Anterior cingulate cortex (tissue), 58 donors: ENCODE measurements around the gene FICD.

Source experiments
- DNase-seq, 58 donors: peaks; one replicate each; lab custom pipeline; 2025; lab: John Stamatoyannopoulos, UW

FICD gene

DNA sequence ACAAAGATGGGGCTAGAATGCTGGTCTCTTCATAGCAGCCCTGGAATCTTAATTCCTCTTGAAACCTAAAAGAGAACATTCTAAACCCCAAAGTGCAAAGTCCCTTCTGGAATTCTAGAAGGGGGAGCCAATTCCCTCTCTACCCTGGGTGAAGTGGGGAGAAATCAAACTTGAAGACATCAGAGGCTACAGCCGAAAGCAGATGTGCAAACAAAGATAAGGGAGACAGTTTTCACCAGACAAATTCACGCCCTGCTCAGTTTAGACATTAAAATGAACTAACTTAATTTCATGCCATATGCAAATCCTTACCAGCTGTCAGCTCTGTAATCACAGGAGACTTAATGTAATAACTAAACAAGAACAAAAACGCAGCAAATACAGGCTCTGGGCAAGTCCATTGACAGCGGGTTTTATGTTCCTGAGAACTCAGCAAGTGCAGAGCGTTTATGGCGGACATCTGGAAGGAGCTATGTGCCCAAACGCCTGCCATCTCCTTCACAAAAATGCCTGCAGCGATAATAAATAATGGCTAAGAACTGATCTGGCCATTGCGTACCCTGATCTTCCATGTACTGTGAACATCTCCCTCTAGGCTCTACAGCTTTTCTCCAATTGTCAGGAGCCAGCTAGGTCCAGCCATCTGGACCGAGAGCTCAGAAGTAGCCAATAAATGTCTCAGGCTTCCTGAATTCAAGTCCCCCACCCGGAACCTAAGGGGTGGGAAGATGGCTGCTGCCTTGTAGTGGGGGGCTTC lies 19.1 kb upstream of the FICD start:
- DNase-seq: no peak

DNA sequence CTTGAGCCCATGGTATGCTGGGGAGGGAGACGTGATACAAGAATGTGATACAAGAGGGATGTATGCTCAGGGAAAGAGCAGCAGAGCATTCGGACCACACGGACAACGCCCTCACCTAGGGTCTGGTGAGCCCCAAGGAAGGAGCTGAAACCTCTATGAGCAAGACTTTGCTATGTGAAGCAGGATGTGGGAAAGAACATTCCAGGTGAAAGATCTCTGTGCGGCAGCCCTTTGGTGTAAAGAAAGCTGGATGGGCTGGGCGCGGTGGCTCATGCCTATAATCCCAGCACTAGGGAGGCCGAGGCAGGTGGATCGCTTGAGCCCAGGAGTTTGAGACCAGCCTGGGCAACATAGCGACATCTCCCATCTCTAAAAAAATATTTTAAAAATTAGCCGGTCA lies 16.9 kb upstream of the FICD start:
- DNase-seq: no peak

DNA sequence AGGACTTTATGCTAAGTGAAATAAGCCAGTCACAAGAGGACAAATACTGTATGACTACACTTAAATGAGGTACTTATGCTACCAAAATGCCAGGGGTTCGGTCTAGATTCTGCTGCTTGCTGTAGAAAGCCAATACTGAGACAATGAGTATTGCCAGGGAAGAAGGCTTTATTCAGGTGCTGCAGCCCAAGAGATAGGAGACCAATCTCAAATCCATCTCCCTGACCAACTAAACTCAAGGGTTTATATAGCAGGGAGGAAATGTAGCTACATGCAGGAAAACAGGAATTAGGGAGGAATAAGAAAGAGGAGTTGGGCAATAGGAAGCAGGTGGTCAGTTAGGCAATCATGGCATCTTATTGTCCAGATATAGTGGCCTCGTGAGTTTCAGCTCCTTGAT lies 12.2 kb upstream of the FICD start:
- no peak for DNase-seq

DNA sequence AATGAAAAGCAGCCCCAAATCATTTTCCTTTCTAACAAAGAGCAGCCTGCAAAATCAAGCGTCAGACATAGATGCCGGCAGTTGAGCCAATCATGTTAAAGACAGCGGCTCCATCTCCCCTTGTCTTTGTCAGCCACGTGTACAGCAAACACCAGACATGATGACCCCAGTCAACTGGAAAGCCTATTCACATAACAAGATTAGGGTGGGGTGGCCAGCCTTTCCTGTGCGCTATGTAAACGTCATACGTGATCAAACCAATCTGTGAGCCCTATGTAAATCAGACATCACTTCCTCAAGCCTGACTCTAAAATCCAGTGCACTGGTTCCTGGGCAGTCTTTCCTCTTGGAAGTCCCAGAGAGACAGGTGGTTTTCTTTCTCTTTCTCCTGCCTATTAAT lies 9.9 kb upstream of the FICD start:
- no peak for DNase-seq

DNA sequence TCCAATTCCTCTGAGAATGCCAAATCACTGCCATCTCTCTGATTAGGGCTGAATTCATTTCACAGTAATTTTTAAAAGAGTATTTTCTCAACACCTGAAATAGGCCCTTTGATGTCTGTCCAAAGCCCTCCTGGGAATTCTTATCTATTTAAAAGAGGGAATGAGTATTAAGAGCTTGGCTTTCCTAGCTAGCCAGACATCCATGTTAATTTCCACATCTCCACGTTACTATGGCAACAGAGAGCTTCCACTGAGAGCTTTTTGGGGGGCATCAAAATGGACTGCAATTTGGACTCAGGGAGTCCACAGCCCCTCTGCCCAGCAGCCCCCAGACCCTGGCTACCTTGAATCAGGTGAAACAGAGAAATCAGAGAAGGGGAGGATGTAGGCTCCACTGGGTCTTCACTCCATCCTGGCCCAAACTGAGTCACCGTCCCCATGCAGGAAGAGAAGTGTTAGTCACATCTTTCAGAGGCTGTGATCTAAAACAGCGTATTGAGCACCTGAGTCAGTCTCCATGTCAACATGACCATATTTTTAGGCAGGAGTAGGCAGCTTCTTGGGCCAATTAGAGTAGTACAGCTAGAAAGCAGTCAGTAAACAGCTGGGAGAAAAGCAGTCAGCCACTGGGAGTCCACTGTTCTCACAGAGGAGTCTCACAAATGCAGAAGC lies 7.0 kb upstream of the FICD start:
- peak in 15 of 58 donors; percentile 11 to 74 (median 31) for DNase-seq

DNA sequence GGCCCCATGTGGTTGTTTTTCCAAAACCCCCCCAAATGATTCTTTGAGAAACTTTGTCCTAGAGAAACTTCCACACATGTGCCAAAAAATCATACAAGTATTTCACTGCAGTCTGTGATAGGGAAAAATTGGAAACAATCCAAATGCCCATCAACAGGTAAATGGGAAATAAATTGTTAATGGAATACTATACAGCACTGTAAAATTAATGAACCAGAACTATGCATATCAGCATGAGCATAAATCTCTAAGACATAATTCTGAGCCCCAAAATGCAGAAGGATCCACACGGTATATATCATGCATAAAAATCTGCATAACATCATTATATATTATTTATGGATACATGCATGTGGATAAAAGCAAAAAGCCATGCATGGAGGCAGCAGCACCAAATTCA lies 5.3 kb upstream of the FICD start:
- DNase-seq: no peak

DNA sequence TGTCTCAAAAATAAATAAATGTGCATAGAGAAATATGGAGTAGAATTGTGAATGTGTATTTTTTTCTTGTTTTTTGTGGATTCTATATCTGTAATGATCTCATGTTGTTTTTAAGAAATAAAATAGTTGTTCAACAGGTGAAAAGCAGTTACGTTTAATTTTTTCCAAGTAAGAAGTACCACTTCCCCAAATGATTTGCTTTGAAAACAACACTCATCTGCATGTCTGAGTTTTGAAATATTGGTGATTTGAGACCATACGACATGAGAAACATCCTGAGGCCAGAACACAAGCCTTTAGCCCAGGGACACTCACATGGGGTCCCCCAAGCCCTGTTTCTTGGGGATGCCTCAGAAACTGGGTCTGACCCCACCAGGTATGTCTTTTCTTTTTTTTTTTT lies 4.2 kb upstream of the FICD start:
- no peak for DNase-seq

DNA sequence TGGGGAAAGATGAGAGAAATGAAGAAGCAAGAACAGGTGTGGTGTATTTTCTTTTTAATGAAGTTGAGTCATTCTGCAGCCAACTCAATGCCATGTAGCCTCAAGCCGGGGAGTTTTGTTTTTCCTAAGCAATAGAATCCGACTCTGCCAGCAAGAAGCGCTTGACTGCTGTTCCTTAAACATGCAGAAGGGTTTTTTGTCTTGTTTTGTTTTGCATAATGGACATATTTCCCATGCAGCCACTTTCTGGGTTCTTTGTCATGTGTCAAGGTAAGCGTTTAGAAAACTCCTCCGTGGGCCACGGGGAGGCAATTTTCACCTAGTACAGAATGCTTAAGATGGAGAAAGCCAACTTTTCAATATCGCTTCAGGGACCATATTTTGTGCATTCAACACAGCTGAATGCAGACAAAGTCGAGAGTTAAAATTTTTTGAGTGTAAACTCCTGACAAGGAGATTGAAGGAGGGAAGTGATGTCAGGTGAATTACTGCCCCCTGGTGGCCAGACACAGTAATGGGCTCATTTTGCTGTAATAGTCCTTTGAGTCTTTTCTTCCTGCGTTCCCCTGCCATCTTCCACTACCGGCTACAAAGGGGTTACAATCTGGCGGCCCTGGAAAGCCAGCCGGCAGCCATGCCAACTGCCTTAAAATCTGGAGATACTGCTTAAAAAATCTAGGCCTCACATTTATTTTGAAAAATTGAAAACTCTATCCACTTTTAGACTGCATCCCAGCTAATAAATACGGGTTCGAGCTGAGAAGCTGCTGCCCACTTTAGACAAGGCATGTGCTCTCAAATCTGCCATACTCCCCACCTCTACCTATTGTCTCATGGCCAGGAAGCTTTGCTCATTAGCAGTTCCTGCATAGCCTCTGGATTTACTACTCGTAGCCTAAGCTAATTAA lies 3.2 kb upstream of the FICD start:
- DNase-seq: peak in 54 of 58 donors; percentile 23 to 87 (median 58)

DNA sequence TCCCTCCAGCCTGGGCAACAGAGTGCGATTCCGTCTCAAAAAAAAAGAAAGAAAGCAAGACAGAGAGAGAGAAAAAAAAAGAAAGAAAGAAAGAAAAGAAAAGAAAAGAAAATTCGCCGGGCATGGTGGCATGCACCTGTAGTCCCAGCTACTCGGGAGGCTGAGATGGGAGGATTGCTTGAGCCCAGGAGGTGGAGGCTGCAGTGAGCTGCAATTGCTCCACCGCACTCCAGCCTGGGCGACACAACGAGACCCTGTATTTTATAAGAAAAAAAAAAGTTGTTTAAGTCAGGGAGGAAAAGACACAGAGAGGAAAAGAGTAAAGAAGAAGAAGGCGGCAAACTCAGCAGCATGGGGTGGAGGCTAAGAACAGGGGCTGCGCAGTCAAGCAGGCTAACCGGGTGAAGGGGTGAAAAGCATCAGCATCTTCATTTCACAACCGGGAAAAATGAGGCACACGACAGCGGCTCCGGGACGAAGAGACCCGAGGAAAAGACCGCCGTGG lies 557 bp upstream of the FICD start:
- no peak for DNase-seq

DNA sequence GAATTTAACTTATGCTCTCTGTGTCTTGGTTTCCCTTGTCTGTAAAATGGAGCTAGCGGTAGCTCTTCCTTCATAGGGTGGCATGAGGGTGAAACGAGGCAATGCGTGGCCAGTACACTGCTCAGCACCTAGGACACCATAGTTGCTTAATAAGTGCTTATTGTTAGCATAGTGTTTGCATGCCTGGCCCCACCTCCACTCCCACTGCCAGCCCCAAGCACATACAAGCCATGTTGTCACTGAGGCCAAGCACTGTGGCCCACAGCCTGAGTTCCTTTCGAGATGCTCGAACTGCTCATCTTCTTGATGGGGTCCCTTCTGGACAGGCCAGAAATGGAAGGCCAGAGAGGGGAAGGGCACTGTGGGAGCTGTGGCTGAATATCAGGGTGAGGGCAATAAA lies 839 bp downstream of the FICD start:
- no peak for DNase-seq

DNA sequence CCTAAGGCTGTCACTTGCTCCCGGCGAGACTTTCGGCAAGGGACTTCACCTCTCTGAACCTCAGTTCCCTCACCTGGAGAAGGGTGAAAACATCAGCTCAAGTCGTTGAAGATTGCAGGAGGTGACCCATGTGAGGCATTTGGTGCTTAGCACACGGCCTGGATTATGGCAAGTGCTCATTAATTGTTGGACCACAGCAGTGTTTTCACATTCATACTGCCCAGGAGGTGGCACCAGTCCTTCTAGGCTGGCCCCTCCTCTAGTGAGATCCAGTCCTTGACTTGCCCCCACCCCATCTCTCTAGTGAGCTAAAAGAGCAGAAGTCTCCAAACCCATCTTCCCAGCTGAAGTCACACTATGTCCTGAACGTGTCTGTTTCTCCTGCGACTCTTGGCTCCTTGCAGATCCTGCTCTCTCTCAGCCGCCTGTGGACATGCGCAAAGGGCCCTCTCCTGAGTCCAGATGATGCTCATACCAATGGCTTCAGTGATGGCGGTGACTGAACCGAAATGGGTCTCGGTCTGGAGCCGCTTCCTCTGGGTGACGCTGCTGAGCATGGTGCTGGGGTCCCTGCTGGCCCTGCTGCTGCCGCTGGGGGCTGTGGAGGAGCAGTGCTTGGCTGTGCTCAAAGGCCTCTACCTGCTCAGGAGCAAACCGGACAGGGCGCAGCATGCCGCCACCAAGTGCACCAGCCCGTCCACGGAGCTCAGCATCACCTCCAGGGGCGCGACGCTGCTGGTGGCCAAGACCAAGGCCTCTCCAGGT lies 1.6 kb downstream of the FICD start:
- DNase-seq: no peak

DNA sequence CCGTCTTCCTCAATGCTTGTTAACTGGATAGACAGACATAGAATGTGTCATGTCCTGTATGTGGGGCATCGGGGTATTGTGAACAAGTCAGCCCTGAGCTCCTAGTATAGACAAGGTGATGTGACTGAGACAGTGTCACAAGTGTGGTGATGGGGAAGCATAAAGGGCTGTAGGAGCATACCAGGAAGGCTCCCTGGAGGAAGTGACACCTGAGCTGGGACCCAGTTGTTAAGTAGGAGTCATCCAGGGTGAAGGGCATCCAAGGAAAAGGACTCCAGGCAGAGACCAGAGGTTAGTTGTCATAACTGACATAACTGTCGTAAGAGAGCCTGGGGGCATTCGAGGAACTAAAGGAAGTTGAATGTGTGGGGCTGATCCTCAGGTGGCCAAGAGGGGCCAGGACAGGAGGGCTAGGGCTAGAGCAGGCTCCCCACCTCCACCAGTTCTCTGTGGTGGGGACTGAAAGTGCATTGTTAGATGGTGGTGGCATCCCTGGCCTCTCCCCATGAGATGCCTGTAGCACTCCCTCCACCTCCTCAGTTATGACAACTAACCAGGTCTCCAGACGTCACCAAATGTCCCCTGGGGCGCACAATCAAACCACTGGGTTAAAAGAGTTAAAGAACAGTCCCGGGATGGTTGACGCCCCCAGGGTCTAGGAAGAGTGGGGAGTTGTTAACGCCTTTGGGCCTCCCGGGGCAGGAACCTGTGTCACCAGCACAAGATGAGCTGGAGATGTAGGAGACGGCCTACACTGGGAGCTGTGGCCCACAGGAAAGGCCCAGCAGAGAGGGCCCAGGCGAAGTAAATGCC lies 2.4 kb downstream of the FICD start:
- DNase-seq: no peak

DNA sequence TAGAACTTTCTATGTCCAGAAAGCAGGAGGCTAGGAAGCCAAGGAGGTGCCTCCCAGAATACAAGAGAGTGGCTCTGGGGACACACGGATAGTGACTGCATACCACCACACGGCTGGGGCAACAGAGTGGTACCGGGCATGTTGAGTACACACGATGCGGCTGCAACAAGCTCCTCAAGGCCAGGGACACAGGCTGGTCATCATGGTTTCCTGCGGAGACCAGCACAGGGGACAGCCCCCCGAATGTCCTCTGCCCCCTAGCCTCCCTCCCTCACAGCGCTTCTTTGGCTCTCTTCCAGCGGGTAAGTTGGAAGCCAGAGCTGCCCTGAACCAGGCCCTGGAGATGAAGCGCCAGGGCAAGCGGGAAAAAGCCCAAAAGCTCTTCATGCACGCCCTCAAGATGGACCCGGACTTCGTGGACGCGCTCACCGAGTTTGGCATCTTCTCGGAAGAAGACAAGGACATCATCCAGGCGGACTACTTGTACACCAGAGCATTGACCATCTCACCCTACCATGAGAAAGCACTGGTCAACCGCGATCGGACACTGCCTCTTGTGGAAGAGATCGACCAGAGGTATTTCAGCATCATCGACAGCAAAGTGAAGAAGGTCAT lies 3.1 kb downstream of the FICD start:
- DNase-seq: no peak

DNA sequence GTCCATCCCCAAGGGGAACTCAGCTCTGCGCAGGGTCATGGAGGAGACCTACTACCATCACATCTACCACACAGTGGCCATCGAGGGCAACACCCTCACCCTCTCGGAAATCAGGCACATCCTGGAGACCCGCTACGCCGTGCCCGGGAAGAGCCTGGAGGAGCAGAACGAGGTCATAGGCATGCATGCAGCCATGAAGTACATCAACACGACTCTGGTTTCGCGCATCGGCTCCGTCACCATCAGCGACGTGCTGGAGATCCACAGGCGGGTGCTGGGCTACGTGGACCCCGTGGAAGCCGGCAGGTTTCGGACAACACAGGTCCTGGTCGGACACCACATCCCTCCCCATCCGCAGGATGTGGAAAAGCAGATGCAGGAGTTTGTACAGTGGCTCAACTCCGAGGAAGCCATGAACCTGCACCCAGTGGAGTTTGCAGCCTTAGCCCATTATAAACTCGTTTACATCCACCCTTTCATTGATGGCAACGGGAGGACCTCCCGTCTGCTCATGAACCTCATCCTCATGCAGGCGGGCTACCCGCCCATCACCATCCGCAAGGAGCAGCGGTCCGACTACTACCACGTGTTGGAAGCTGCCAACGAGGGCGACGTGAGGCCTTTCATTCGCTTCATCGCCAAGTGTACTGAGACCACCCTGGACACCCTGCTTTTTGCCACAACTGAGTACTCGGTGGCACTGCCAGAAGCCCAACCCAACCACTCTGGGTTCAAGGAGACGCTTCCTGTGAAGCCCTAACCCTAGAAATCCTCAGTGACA lies 3.8 kb downstream of the FICD start:
- DNase-seq: no peak

DNA sequence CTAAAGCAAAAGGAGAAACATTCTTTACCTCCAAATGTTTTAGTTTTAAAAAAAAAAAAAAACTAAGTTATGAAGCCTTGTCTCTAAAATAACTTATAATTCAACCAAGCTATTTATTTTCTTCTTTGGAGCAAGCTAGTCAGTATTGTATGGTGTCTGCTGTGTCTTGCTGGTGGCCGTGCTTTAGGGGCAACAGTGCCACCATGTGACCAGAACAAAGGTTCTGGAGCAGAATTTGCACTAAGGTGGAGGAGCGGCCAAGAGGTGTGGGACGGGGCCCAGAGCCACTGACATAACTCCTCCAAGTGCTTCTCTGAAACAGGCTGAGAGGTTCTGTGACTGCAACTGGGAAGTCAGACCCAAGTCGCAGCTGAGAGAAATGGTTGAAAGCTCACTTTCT lies 4.5 kb downstream of the FICD start:
- DNase-seq: peak in 1 of 58 donors; percentile 8

DNA sequence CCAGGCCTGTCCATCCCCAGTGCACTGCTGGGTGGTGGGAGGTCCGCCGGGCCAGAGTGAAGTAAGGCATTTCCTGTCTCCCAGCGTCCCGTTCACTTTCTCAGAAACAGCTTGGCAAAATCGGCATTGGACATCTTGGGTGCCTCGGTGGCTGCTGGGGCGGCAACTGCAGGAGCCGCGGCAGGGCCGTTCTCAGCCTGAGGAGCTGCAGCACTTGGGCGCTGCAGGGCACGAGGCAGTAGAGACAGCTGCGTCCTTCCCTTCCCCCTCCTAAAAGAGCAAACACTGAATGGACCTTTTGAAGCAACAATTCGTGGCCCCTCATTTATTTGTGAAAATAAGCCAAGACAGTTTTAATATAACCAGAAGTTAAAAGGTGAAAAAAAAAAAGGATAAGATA lies 8.3 kb downstream of the FICD start:
- DNase-seq: peak in 12 of 58 donors; percentile 10 to 39 (median 16)

DNA sequence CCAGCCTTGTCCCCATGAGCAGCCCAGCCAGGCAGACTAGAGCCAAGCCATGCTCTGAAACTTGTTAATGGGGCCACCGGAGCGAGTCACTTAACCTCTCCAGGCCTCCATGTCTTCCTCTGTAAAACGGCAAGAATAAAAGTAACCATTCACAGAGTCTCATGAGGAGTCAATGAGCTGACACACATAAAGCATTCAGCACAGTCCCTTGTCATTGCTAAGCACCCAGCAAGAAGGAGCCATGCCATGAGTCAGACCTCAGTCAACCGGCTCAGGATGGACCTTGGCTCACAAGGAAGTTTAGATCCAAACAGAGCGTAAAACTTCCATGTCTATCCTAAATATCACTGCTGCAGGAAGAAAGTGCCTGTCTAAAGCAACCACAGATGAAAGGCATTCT lies 10.6 kb downstream of the FICD start:
- no peak for DNase-seq
